Testis (tissue), 2 donors: Measurements from ENCODE around the gene DEFB132.

Source experiments
- CTCF ChIP-seq, 3 experiments: fragments of 450-650 bp in 2 of 3; fragments of 200-600 bp in 1 of 3; sonication (generic) in 1 of 3; IDR thresholded peaks; one replicate each; pipeline ENCODE4 v1.5.1; 2016 to 2019; ENCODE audit warnings: antibody characterized with exemption in 3 of 3, mild to moderate bottlenecking in 2 of 3, moderate library complexity in 1 of 3
- POLR2A ChIP-seq: fragments of 450-650 bp; IDR thresholded peaks from one replicate; pipeline ENCODE4 v1.6.1; 2017; ENCODE audit warnings: antibody characterized with exemption, mild to moderate bottlenecking, moderate library complexity

DNA sequence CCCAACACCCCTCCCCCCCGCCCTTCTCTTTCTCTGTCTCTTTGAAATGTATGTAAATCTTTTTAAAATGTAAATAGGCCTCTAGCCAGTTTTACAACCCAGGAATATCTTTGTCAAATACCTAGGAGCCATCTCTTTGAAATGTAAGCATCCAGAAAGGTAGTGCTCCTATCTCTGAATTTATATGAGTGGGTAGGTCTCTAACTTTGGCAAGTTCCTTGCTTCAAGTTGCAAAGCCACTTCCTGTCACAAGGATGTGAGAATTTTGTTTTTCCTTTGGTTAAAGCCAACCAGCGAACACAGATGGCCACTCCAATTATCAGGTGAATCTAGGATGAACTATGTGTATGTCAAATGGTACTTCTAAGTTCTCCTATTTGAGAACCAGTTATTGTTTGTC is 6.2 kb upstream of the DEFB132 start:
- TF ChIP-seq CTCF (IDR thresholded peaks at IDR 0.05) (no peak), POLR2A (no peak)
